ENCODE measurements around the gene FCN1. TPM values are rescaled to one million over a fixed set of nuclear protein-coding genes. Genes with fewer than 3 reads are reported as not detected.

The FCN1 gene
- total RNA-seq, 2 donors from 2014 or later, result 0.79 to 4.6 TPM

GRCh38 chr9:134935056-134935640, 17.4 kb upstream of the FCN1 start:
- H3K27ac ChIP-seq, result no peak overlapping the region
- no peak for DNase-seq
- intact Hi-C loops (cut with DNase I), result no loop called here
- no peak overlapping the region for H3K9ac ChIP-seq (ENCODE audit: low read depth in 2 of 2, low read length in 2 of 2)
- H3K4me1 ChIP-seq, result no peaks in the 10 kb centered on the region
- no peak overlapping the region for H3K4me3 ChIP-seq
- no peaks in the 10 kb centered on the region for H3K36me3 ChIP-seq
- TF ChIP-seq CTCF (IDR thresholded peaks at IDR 0.05), result no peak
- H3K27me3 ChIP-seq, result no peaks in the 10 kb centered on the region
- H3K9me3 ChIP-seq, result no peaks in the 10 kb centered on the region

- intact Hi-C loops (cut with DNase I), result no loop called here
Observed at GRCh38 chr9:134933076-134933659, 15.5 kb upstream of the FCN1 start.

GRCh38 chr9:134932606-134933005, 14.9 kb upstream of the FCN1 start:
- H3K4me1 ChIP-seq, result no peaks in the 10 kb centered on the region
- no peak for TF ChIP-seq CTCF (IDR thresholded peaks at IDR 0.05)
- no peak overlapping the region for H3K27ac ChIP-seq
- no peak overlapping the region for H3K9ac ChIP-seq (ENCODE audit: low read depth in 2 of 2, low read length in 2 of 2)
- intact Hi-C loops (cut with DNase I), result no loop called here
- no peak overlapping the region for H3K4me3 ChIP-seq
- no peaks in the 10 kb centered on the region for H3K27me3 ChIP-seq
- H3K9me3 ChIP-seq, result no peaks in the 10 kb centered on the region
- H3K36me3 ChIP-seq, result no peaks in the 10 kb centered on the region
- no peak for DNase-seq

More at GRCh38 chr9:134933076-134933659, 15.5 kb upstream of the FCN1 start:
- Histone ChIP-seq H3K36me3 (no peaks in the 10 kb centered on the region), H3K27ac (no peak overlapping the region), H3K27me3 (no peaks in the 10 kb centered on the region), H3K9me3 (no peaks in the 10 kb centered on the region), H3K4me1 (no peaks in the 10 kb centered on the region), H3K9ac (ENCODE audit: low read depth in 2 of 2, low read length in 2 of 2) (no peak overlapping the region), H3K4me3 (no peak overlapping the region)
- TF ChIP-seq CTCF (IDR thresholded peaks at IDR 0.05), result no peak
- no peak for DNase-seq

GRCh38 chr9:134932171-134932570, 14.5 kb upstream of the FCN1 start:
- no peaks in the 10 kb centered on the region for H3K36me3 ChIP-seq
- no peak overlapping the region for H3K9ac ChIP-seq (ENCODE audit: low read depth in 2 of 2, low read length in 2 of 2)
- H3K4me3 ChIP-seq, result no peak overlapping the region
- no peaks in the 10 kb centered on the region for H3K9me3 ChIP-seq
- H3K27ac ChIP-seq, result no peak overlapping the region
- H3K27me3 ChIP-seq, result no peaks in the 10 kb centered on the region
- H3K4me1 ChIP-seq, result no peaks in the 10 kb centered on the region
- no peak for TF ChIP-seq CTCF (IDR thresholded peaks at IDR 0.05)
- no peak for DNase-seq
- intact Hi-C loops (cut with DNase I), result no loop called here

GRCh38 chr9:134930398-134930797, 12.7 kb upstream of the FCN1 start:
- Histone ChIP-seq H3K27ac (no peak overlapping the region), H3K4me3 (no peak overlapping the region), H3K27me3 (no peaks in the 10 kb centered on the region), H3K9me3 (no peaks in the 10 kb centered on the region), H3K9ac (ENCODE audit: low read depth in 2 of 2, low read length in 2 of 2) (no peak overlapping the region), H3K36me3 (no peaks in the 10 kb centered on the region), H3K4me1 (no peaks in the 10 kb centered on the region)
- intact Hi-C loops (cut with DNase I), result no loop called here
- TF ChIP-seq CTCF (IDR thresholded peaks at IDR 0.05), result no peak
- DNase-seq, result no peak
